Fibroblast of gingiva (primary cell): Measurements from ENCODE around the gene PET117.
"Not testable (repeated sequence)": the region's sequence is repeated elsewhere in the genome, so short reads cannot be mapped to it uniquely, and the experiment has no call there.

Experiments
- DNase-seq: peaks from one replicate; pipeline ENCODE4 v3.0.0-alpha.2; 2011; ENCODE audit warnings: low read depth

PET117 gene, protein sequence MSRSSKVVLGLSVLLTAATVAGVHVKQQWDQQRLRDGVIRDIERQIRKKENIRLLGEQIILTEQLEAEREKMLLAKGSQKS

DNA sequence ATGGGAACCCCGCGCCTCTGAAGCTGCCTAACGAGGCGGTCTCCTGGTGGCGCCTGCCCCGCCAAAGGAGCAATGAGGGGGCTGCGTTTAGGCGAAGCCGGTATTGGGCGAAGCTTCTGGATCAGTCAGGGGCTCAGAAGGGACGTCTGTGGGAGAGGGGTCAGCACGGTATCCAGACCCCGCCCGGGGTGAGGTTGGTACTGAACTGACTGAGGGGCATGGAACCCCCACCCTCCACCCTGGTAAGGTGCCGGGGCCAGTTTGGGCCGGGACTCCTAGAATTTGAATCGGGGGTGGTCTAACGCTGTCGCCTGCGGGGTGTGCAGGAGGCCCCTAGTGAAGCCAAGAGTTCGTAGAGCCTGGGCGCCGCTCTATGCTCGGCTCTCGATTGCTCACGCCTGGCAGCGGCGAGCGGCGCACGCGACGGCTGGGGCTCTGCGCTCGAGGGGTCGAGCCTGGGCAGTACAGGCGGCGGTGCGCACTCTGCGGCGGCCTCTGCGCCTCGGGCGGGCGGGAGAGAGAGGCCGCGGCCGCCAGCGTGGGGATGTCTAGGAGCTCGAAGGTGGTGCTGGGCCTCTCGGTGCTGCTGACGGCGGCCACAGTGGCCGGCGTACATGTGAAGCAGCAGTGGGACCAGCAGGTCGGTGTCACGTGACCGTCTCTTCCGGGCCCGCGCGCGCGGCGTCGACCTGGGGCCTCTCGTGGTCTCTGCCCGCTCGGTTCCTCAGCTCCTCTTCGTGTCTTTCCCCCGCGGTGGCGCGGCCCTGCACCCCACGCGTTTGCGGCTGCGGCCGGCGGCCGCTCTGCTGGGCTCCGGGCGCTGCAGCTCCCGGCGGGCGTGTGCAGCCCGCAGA is at the start of gene PET117, which contains the start of gene KAT14:
Gene PET117, plus strand, starts transcription at position 452 of the 854 bp plus-strand sequence. Its CDS starts 93 bp downstream, at position 545.
Gene KAT14, plus strand, starts transcription at position 452 of the 854 bp plus-strand sequence. CDS start 4,798 bp downstream, outside the sequence.
- peak; percentile 96 for DNase-seq

DNA sequence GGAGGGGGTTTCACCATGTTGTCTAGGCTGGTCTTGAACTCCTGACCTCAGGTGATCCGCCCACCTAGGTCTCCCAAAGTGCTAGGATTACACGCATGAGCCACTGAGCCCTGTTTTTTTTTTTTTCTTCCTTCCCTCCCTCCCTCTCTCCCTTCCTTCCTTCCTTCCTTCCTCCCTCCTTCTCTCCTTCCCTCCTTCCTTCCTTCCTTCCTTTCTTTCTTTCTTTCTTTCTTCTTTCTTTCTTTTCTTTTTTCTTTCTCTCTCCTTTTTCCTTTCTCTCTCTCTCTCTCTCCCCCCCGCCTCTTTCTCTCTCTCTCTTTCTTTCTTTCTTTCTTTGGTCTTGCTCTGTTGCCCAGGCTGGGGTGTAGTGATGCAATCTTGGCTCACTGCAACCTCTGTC is 49.4 kb upstream of the PET117 start:
- DNase-seq: not testable (repeated sequence)

DNA sequence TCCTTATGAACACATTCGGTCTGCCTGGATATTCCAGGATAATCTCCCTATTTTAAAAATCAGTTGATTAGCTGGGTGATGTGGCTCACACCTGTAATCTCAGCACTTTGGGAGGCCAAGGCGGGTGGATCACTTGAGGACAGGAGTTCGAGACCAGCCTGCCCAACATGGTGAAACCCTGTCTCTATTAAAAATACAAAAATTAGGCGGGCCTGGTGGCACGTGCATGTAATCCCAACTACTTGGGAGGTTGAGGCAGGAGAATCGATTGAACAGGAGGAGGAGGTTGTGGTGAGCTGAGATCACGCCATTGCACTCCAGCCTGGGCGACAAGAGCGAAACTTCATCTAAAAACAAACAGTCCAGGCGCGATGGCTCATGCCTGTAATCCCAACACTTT is 48.8 kb upstream of the PET117 start:
- DNase-seq: not testable (repeated sequence)

DNA sequence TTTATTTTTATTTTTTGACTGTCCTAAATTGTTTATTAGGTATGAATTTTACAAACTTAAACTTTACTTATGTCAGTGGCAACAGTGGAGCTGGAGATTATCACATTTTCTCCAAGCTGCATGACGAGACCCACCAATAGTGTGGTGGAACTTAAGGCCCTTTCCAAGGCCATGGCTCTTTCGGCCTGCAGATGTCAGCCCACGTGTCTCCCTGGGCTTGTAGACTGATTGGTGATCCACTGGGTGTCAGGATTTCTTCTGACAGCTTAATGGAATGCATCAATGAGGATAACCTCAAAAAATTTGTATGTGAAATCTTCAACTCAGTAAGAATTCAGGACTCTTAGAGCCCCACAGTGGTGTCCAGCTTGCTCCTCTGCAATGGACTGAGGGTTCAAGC is 47.6 kb upstream of the PET117 start:
- DNase-seq: no peak

DNA sequence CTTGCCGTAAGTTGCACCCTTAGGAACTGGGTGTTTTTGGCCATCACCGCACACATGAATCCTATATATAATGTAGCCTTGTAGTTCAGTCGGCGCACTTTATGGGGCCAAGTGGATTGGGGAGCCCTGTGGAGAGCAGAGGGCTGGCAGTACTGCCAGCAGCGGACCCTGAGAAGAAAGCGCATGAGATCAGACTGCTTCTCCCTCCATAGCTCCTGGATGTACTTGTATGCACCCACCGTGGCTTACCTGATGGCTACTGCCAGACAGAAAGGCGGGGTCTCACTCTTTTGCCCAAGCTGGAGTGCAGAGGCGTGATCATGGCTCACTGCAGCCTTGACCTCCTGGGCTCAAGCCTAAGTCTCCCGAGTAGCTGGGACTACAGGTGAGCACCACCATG is 47.2 kb upstream of the PET117 start:
- DNase-seq: no peak

DNA sequence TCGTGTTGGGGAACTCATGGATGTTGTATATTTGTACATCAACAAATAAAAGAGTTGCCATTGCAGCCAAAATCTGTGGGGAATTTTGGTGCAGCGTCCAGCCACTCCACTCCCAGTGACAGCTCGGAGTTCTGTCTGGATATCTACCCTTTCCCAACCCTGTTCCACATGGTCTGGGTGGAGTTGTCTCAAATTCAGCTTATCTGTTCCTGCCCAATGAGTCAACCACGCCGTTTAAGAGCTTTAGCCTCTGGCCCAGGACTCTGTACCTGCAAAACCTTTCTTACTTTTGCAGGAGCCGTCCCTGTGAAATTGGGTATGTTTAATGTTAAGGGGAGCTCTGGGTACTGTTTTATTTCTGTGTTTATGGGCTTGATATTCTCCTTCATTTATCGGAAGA is 46.0 kb upstream of the PET117 start:
- no peak for DNase-seq

DNA sequence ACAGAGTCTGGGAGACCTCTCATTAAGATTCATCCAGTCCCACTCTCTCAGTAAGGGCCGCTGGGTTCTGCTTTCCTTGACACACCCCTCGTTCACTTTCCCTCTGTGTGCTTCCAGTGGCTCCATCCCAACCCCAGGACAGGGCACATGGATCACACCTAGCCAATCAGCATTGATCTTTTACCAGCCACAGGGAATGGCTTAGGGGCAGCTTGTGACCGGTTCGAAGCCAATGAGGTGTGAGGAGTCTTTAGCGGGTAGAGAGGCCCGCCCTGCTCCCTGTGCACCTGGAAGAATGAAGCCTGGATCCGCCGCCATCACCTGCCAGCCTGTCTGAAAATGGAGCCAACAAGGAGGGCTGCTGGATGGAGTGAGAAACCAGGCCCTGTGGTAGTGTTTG is 44.8 kb upstream of the PET117 start:
- DNase-seq: no peak

DNA sequence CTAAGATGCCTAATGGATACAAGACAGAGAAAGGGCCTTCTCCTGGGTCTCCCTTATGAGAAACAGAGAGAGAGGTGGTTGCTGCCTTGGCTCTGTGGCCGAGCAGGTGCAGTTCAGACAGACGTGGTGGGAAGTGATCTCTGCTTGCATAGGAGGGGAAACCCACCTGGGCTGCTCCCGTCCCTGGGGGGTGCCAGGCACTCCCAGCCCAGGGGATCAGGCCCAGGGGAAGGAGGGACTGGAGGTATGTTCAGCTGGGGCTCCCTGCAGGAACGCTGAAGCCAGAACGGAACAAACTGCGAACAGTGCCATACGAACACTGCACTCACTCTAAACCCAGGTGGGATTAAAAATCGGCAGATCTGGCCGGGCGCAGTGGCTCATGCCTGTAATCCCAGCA is 44.3 kb upstream of the PET117 start:
- DNase-seq: no peak

DNA sequence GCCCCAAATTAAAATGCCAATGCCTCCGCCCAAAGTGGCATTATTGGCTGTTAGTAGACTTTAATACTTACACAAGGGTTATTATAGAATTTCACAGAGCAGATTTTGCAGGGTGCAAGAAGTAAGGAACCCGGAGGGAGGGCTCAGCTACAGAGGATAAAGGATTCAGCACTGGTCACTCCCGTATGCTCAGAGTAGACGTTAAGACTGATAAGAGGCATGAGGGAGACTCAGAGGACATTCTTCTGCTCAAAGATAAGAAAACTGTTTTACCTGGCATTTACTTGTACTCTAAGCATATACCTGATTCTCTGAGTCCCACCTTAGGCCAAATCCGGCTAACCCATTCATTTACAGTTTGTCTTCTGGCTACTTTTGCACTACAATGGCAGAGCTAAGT is 43.5 kb upstream of the PET117 start:
- no peak for DNase-seq

DNA sequence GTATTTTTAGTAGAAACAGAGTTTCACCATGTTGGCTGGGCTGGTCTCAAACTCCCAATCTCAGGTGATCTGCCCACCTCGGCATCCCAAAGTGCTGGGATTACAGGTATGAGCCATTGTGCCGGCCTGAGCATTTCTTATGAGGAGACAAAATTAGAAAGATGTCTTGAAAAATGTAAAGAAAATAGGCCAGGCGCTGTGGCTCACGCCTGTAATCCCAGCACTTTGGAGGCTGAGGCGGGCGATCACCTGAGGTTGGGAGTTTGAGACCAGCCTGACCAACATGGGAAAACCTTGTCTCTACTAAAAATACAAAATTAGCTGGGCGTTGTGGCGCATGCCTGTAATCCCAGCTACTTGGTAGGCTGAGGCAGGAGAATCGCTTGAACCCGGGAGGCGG is 37.1 kb upstream of the PET117 start:
- not testable (repeated sequence) for DNase-seq

DNA sequence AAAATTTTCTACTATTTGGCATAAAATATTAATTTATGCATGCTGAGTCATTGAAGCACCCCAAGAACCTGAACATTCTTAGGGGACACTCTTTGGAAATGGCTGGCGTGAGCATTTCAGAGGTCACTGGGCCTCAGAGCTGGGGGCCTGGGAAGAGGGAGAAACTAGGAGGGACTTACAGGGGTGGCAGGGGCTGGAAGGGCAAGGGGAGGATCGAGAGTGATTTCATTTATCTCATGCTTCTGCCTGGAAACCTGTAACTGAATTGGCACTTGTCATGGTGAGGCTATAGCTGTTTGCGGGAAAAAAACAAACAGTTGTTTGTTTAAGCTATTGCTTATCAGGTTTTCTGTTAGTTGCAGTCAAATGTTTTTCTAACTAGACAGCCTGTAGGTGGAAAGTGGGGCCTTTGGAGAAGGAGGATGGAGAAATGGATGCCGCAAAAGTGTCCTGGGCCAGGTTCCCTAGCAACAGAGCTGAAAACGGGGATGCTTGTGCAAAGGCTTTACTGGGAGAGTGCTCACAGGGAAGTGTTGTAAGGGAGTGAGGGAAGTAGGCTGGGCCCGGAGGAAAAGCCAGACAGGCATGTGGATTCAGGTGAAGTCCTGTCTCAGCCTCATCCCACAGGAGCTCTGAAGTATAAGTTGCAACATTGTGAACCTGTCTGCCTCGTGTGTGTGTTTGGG is 36.4 kb upstream of the PET117 start:
- no peak for DNase-seq

DNA sequence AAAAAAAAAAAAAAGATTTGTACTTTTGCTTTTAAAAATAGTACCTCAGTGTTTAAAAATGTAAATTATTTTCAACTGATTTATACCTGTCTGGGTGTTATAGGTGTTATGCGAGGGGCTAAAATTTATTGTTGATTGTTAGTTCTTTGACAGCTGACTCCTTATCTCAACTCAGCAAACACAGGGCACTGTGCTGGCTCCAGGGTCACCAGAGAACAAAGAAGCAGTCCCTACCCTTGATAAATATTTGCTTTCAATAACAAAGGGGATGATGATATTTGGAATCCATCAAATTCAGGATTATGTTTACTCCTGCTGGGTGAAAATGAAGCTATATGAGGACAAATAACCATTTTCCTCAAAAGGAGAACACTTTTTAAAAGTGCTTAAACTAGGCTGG is 34.2 kb upstream of the PET117 start:
- DNase-seq: no peak

DNA sequence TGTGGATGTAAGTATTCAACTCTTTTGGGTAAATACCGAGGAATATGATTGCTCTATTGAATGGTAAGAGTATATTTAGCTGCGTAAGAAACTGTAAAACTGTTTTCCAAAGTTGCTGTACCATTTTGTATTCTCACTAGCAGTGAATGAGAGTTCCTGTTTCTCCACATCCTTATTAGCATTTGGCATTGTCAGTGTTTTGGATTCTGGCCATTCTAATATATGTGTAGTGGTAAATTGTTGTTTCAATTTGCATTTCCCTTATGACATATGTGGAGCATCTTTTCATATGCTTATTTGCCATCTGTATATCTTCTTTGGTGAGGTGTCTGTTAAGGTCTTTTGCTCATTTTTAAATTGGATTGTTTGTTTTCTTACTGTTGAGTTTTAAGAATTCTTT is 29.3 kb upstream of the PET117 start:
- no peak for DNase-seq

DNA sequence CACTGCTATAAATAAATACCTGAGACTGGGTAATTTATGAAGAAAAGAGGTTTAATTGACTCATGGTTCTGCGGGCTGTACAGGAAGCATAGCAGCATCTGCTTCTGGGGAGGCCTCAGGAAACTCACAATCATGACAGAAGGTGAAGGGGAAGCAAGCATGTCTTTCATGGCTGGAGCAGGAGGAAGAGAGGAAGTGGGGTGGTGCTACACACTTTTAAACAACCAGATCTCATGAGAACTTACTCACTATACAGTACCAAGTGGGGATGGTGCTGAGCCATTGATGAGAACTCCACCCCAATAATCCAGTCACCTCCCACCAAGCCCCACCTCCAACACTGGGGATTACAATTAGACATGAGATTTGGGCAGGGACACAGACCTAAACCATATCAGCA is 9.1 kb upstream of the PET117 start:
- DNase-seq: not testable (repeated sequence)

DNA sequence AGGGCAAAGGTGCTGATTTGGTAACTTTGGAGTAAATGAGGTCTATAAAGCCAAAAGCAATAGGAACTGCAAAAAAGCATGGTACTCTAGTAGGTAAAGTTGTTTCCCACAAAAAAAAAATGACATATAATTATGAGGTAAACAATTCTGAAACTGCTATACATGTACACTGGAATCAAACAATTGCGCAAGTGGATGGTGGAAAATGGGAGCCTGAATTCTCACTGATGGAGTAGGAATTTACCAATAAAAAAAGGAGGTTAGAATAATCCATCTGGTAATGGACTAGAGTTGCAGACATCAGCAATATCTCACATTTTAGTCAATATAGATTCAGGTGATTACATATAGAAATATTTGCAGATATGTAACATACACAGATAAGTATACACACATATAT is 5.0 kb upstream of the PET117 start:
- DNase-seq: no peak

DNA sequence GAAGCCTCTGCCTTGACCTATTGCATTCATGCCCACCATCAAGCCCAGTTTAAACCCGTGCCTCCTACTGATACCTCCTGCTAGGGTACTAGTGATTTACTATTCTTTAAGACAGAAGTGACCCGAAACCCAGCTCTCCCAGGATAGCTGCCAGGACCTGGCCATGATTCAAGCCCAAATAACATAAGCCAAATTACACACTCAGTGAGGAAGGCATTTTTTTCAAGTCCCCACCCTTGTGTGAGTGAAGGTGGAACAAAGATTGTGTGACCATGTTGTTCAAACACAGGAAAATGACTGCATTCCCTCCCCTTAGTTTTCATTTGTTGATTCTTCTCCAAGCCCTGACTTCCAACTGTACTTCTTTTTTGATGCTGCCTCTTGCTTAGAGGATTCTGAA is 3.7 kb upstream of the PET117 start:
- DNase-seq: no peak

DNA sequence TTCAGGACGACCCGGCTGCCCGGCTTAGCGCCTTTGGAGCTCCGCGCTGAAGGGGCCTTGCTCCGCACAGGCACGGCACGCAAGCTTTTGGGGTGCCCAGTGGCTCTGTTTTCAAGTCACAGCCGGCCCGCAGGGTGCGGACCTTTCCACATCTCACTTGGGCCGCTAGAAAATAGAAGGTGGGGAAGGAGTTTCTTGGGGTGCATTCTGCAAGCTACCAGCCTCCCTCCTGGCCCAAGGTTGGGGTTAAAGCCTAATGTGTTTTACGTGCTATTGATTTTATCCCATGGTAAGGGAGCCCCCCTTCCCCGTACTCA is 561 bp downstream of the PET117 start:
- no peak for DNase-seq

DNA sequence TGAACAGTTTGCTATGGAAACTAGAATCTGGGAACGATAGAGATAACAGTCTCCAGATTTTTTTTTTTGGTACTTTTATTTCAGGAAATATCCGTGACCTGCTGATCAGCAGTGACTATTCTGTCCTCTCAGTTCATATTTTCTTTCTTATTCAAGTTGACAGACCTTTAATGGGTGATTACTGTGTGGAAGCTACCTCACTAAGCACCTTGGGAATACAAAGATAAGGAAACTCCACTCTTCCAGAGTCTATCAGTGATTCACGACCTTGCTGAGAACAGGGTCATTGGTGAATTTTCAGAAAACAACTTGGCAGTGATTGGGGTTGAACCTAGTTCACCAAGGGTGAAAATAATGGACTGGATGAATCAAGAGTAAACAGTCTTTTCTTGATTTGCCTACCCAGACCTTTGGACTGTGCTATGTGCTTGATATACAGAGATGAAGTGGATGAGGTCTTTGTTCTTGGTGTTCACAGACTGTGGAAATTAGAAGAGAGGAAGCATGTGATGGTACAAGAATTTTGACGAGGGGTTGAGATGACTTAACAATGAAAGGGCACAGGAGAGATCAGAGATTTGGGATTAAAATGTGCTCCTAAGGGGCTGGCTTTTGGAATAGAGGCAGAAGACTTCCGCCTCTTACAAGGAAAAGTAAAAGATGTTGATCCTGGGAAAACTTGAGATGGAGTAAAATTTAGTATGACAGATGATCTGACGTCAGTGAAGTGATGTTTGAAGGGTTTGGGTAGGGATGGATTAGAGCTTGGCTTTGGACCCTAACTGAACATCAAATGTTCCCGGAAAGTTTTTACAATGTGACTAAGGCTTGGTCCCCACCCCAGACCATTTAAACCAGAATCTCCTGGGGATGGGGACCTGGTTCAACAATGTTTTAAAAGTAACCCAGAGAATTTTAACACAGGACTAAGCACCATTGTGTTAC is 1.2 kb downstream of the PET117 start:
- DNase-seq: no peak

DNA sequence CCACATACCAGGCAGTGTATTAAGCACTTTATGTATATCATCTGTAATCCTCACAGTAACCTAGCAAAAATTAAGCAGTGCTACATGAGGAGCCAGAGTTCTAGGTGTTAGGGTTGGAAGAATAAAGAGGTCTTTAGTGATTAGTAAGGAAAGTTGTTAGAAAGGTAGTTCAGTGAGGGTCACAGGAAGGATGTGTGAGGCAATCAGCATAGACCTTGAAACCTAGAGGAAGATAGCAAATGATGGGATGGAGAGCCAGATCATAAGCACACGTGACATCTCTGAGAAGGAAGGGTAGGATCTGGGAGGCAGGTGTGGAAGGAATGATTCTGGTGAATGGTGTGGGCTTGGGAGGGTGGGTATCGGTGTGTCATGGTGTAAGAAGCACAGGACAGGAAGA is 2.2 kb downstream of the PET117 start:
- no peak for DNase-seq

DNA sequence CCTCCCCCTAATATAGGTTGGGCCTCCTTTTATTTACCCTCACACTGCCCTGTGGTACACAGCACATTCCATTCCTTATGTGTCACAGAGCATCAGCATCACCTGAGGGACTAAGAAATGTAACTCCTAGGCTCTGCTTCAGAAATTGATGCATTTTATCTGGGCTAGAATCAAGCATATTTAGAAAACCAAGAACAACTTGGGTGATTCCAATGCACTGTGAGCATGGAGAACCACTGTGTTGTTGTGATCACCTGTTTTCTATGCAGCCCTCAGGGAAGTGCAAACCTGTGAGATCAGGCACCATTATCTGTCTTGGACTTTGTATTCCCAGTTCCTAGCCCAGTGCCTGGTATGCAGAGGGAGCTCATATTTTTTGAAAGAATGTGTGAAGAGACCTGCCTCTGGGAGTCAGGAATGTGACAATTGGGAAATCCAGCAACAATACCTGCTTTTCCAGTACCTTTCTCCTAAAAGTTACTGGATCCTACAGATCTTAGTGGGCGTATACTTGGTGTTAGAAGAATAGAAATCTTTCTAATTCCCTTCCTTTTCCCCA is 7.0 kb downstream of the PET117 start:
- DNase-seq: no peak

DNA sequence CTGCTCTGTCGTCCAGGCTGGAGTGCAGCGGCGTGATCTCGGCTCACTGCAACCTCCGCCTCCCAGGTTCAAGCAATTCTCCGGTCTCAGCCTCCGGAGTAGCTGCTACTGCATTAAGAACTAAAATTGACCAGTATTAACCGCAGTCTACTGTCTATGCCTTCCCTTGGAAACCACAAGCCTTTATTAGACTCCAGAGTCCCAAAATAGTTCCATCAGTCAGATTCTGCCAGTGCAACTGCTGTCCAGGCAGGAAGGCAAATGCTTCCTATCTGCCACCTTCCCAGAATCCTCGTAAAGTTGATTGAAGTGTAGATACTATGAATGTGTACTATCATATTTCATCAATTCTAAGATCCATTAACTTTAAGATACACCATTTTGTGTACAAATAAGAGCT is 16.7 kb downstream of the PET117 start:
- DNase-seq: no peak

DNA sequence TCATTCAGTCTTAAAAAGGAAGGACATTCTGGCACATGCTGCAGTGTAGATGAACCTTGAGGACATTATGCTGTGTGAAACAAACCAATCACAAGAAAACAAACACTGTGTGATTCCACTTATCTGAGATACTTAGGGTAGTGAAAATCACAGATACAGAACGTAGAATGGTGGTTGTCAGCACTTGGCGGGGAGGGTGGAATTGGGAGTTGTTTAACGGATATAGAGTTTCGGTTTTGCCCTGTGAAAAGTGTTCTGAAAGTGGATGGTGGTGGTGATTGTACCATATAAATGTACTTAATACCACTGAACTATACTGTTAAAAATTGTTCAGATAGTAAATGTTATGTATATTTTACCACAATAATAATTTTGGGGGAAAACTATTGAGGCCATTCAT is 18.4 kb downstream of the PET117 start:
- DNase-seq: no peak
